Heart left ventricle (tissue), 13 donors: ENCODE data around the gene WNT8B.

Experiments used
- CTCF ChIP-seq, 12 donors: fragments of 200-600 bp; sonication (generic) in 4 of 12; IDR thresholded peaks; one replicate each; pipeline versions ENCODE4 v1.5.0 to v1.8.0; 2018 to 2022; ENCODE audit warnings: antibody characterized with exemption in 12 of 12, mild to moderate bottlenecking in 5 of 12
- POLR2A ChIP-seq, 2 donors: fragments of 450-650 bp; IDR thresholded peaks; one replicate each; pipeline ENCODE4 v1.6.1; 2017; ENCODE audit warnings: antibody characterized with exemption in 2 of 2, mild to moderate bottlenecking in 2 of 2, moderate library complexity in 2 of 2
- donor health status: ischemic (EF 13 %, LVEDD 7.1; RV severe dilation, severe dysfunction).
- donor health status: DM: no; HTN: yes; CAD: no.
- donor health status: DM: no; HTN: no; CAD: no.
- donor health status: ischemic (EF 25% LVEDD 6.9; RV normal size, moderate dysfunction).
- donor health status: ischemic (EF 25% LVEDD 5.7; RV mildly dilated, moderate dysfunction).
- donor health status: ischemic (EF 35%, LVEDD 5.7; RV mildly dilated, moderate dysfunction).
- donor health status: nonischemic (EF 11% LVEDD 7.7; RV severe dilation, severe dysfunction).
- donor health status: DM: yes; HTN: yes; CAD: no.
- donor health status: PGD.
- donor health status: ischemic (EF 29% LVEDD 5.4; RV normal size, mild dysfunction).
- donor health status: nonischemic (EF 23%, LVEDD 6.1; RV moderate dilation, normal function).

GRCh38 chr10:100515612-100516011 lies 52.8 kb downstream of the WNT8B start:
- no peak for TF ChIP-seq CTCF (IDR thresholded peaks at IDR 0.05)
- TF ChIP-seq POLR2A (IDR thresholded peaks at IDR 0.05): no peak
